Loucy (cell line): ENCODE measurements around the gene SYNDIG1.

ENCODE experiments used
- EZH2phosphoT487 ChIP-seq: fragments of 200-600 bp; IDR thresholded peaks from 2 replicates; pipeline ENCODE4 v1.6.1; 2018; ENCODE audit warnings: antibody characterized with exemption, mild to moderate bottlenecking, moderate library complexity, borderline replicate concordance
- TF ChIP-seq, protein P1 (sequence below): fragments of 200-600 bp; sonication (generic); conservative IDR thresholded peaks from 2 replicates; pipeline ENCODE4 v1.5.1; 2014; ENCODE audit warnings: mild to moderate bottlenecking, antibody characterized with exemption, low read length

DNA sequence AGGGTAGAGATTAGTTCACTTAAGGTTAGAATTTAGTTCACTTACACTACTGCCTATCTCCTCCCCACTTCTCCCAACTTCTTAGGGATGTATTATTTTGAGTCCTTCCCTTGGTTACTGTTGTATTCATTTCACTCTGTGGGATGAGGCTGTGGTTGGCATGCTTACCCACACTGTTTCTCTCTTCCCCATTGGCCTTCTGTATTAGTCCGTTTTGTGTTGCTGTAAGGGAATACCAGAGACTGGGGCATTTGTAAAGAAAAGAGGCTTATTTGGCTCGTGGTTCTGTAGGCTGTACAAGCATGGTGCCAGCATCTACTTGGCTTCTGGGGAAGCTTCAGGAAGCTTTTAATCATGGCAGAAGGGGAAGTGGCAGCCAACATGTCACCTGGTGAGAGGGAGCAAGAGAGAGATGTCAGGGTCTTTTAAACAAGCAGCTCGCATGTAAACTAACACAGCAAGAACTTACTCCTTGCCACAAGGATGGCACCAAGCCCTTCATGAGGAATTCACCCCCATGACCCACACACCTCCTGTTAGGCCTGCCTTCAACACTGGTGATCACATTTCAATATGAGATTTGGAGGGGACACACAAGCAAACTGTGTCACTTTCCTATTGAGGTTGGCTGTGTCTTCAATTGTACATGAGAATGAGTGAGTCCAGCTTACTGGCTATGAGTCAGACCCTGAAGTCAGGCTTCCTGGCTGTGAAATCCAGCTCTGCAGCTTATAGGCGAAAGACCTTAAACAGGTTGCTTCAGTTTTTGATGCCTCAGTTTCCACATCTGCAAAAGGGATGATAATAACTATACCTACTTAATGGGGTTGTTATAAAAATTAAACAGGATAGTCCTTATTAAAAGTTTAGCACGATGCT, 53.3 kb downstream of the SYNDIG1 start:
- TF ChIP-seq, protein P1, sequence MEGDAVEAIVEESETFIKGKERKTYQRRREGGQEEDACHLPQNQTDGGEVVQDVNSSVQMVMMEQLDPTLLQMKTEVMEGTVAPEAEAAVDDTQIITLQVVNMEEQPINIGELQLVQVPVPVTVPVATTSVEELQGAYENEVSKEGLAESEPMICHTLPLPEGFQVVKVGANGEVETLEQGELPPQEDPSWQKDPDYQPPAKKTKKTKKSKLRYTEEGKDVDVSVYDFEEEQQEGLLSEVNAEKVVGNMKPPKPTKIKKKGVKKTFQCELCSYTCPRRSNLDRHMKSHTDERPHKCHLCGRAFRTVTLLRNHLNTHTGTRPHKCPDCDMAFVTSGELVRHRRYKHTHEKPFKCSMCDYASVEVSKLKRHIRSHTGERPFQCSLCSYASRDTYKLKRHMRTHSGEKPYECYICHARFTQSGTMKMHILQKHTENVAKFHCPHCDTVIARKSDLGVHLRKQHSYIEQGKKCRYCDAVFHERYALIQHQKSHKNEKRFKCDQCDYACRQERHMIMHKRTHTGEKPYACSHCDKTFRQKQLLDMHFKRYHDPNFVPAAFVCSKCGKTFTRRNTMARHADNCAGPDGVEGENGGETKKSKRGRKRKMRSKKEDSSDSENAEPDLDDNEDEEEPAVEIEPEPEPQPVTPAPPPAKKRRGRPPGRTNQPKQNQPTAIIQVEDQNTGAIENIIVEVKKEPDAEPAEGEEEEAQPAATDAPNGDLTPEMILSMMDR = no peak
- no peak for TF ChIP-seq EZH2phosphoT487
